ENCODE data around the gene SH3RF1.

- TF ChIP-seq, protein P1, sequence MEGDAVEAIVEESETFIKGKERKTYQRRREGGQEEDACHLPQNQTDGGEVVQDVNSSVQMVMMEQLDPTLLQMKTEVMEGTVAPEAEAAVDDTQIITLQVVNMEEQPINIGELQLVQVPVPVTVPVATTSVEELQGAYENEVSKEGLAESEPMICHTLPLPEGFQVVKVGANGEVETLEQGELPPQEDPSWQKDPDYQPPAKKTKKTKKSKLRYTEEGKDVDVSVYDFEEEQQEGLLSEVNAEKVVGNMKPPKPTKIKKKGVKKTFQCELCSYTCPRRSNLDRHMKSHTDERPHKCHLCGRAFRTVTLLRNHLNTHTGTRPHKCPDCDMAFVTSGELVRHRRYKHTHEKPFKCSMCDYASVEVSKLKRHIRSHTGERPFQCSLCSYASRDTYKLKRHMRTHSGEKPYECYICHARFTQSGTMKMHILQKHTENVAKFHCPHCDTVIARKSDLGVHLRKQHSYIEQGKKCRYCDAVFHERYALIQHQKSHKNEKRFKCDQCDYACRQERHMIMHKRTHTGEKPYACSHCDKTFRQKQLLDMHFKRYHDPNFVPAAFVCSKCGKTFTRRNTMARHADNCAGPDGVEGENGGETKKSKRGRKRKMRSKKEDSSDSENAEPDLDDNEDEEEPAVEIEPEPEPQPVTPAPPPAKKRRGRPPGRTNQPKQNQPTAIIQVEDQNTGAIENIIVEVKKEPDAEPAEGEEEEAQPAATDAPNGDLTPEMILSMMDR (IDR thresholded peaks at IDR 0.05; ENCODE audit: control extremely low read depth in 1 of 3, insufficient read depth in 1 of 3, low read depth in 1 of 3, low read length in 3 of 3): no peak
- TF ChIP-seq RAD21 (IDR thresholded peaks at IDR 0.05 in 1 of 2, conservative IDR thresholded peaks at IDR 0.05 in 1 of 2; ENCODE audit: low read depth in 2 of 2, low read length in 2 of 2) (no peak), CHD1 (IDR thresholded peaks at IDR 0.05; ENCODE audit: low read depth, low read length) (no peak)
Observed at GRCh38 chr4:169225812-169226211, 44.9 kb downstream of the SH3RF1 start.
